GM06990 (cell line): Measurements from ENCODE around the gene FAF2.
A peak's percentile ranks its signal among the peaks of the same experiment; 100 is the strongest.

Source experiments
- DNase-seq: peaks from one replicate; pipeline ENCODE4 v3.0.0-alpha.2; 2011; ENCODE audit not compliant: insufficient read length; ENCODE audit errors: extremely low read depth
- H3K27me3 ChIP-seq: replicated peaks from 2 replicates; pipeline ENCODE4 v1.6.0; 2011; ENCODE audit warnings: low read length; ENCODE audit not compliant: control insufficient read depth, insufficient read depth
- H3K36me3 ChIP-seq: 2 replicates; pipeline ENCODE4 v1.5.1; 2011; ENCODE audit warnings: low read length; ENCODE audit not compliant: control insufficient read depth, insufficient read depth
- H3K4me3 ChIP-seq: replicated peaks from 2 replicates; pipeline ENCODE4 v1.5.1; 2011; ENCODE audit warnings: low read depth, mild to moderate bottlenecking, control low read depth, low read length
- TF ChIP-seq, protein P1 (sequence below): IDR thresholded peaks from 2 replicates; pipeline ENCODE4 v1.5.1; 2011; ENCODE audit warnings: low read length, control low read depth, mild to moderate bottlenecking, inconsistent platforms; ENCODE audit not compliant: insufficient read depth, poor library complexity, severe bottlenecking

The FAF2 gene

DNA sequence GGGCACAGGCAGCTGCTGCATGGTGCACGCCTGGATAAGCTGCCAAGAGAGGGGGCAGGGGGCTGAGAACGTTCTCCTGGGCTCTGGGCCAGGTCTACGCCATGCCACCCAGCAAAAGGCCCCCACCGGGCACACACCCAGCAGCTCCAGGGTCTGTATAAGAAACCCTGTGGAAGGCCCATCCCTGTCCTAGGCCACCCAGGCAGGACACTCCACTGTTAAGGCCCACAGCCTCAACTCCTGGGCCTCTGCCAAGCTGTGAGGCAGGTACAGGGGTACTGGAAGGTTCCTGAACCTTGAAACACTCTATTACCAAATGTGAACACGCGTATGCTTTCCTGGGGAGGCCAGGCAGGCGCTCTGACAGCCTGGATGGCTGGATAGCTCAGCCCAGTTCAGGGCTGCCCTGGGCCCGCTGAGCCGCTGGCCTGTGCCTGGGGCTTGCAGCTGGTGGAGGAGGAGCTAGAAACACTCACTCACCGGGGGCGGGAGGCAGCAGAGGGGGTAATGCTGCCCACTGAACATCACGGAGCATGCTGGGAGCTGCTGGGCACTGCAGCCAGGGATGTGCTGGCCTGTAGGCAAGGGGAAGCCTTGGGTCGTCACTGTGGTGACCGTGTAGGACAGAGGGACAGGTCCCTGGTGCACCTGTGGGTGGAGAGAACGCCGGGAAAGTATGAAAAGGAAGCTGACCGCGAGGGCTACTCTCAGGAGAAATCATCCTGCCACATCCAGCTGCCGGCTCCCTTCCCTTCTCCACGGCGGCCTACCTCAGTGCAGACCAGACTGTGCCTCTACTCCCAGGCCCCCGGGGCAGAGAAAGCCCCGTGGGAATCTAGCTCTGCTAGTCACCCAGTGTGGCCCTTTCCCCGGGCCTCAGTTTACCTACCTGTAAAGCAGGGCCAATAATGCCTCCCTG is 83.1 kb downstream of the FAF2 start:
- TF ChIP-seq, protein P1, sequence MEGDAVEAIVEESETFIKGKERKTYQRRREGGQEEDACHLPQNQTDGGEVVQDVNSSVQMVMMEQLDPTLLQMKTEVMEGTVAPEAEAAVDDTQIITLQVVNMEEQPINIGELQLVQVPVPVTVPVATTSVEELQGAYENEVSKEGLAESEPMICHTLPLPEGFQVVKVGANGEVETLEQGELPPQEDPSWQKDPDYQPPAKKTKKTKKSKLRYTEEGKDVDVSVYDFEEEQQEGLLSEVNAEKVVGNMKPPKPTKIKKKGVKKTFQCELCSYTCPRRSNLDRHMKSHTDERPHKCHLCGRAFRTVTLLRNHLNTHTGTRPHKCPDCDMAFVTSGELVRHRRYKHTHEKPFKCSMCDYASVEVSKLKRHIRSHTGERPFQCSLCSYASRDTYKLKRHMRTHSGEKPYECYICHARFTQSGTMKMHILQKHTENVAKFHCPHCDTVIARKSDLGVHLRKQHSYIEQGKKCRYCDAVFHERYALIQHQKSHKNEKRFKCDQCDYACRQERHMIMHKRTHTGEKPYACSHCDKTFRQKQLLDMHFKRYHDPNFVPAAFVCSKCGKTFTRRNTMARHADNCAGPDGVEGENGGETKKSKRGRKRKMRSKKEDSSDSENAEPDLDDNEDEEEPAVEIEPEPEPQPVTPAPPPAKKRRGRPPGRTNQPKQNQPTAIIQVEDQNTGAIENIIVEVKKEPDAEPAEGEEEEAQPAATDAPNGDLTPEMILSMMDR, result no peak

DNA sequence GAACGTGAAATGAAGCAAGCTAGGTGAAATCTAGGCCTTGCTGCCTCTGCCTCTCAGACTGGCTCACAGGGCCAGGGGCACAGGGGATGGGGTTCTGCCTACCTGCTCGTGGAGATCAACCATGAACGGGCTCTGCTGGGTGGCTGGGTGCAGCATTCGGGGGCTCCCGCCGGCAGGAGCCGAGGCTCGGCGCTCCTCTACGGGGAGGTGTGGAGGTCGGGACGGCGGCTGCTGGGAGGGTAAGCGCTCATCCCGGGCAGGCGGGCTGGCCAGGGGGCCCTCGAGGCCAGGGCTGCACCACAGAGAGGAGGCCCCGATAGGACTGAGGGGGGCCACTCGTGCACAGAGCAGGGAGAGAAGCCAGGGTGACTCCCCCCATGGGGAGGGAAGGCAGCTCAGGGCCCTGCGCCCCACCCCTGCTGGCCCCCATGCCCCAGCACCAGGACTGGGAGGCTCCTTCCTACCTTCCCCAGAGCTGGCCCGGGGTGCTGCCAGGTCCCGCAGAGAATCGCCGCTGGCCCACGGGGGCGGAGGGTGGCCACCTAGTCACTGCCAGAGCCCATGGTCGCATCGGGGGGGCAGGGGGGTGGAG is 83.8 kb downstream of the FAF2 start:
- H3K36me3 ChIP-seq, result peaks cover 41% of the 10 kb centered on the region
- no peaks in the 10 kb centered on the region for H3K27me3 ChIP-seq
- H3K4me3 ChIP-seq, result no peak overlapping the region
- DNase-seq, result no peak
- TF ChIP-seq, protein P1, result no peak

More for the DNA sequence above, 83.1 kb downstream of the FAF2 start:
- Histone ChIP-seq H3K36me3 (peaks cover 41% of the 10 kb centered on the region), H3K27me3 (no peaks in the 10 kb centered on the region), H3K4me3 (no peak overlapping the region)
- no peak for DNase-seq

DNA sequence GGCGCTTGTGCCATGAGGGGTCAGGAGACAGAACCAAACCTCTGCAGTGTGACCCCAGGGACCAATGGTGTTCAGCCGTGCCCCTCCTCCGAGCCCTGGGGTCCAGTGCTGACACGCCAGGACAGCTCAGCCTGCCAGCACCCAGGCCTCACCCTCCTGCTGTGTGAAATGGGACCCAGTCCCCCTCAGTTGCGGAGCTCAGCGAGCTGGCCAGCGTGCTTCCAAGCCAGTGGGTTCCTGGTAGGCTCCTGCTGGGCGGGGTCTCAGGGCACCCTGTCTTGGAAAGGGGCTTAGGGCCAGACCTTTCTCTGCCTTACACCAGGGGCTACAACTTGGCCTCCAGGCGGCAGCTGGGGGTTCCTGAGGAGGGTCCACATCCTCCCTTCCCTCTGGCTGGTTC is 84.6 kb downstream of the FAF2 start:
- no peaks in the 10 kb centered on the region for H3K27me3 ChIP-seq
- no peak overlapping the region for H3K4me3 ChIP-seq
- TF ChIP-seq, protein P1, result no peak
- DNase-seq, result no peak
- H3K36me3 ChIP-seq, result peaks cover 35% of the 10 kb centered on the region

DNA sequence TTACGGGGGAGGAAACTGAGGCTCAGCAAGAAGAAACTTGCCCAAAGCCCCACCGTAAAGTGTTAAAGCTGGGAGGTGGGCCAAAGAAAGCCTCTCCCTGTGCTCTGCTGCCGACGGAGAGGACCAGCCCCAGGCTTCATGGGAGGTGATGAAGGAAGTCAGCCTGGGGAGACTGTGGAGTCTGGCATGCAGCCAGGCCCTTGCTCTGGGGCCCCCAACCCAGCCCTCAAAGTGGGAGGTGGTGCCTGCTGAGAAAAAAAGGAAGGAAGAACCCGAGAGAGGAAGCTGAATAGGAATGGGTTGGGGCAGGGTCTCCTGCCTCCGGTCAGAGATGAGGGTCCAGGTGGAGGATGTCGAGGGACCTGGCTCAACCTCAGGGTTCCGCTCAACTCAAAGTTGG is 85.2 kb downstream of the FAF2 start:
- H3K4me3 ChIP-seq, result peak overlapping the region; percentile 34
- H3K36me3 ChIP-seq, result peaks cover 31% of the 10 kb centered on the region
- H3K27me3 ChIP-seq, result no peaks in the 10 kb centered on the region
- DNase-seq, result no peak
- TF ChIP-seq, protein P1, result no peak

DNA sequence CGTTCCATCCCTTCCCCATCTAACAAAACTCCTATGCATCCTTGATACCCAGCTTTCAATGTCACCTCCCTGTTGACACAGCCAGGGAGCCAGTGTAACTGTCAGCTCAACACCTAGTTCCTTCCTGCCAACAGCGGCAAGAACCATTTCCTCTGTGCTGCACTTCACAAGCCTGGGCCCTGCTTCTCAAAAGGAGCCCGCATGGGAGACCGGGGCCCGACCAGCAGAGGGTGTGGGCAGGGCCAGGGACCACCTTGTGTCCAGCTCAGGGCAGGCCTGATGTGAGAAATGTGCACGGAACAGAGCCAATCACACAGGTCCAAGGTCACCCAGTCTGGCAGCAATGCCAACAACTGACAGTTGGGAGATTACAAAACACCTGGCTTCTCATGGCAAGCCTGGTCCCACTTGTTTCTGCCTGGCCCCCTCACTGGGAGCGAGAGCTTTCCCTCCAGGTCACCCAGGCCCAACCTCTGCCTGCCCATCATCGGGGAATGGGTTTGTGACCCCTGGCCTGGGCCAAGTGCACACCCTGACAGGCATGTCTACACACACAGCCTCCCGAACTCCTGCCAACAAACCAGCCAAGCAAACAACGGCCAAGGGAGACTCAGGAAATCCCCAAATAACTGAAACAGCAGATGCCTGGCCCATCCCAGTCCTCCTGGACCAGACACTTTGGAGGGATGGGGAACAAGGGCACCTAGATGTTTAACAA is 85.9 kb downstream of the FAF2 start:
- TF ChIP-seq, protein P1, result peak; percentile 18
- DNase-seq, result no peak
- Histone ChIP-seq H3K4me3 (peak overlapping the region; percentile 34), H3K27me3 (no peaks in the 10 kb centered on the region), H3K36me3 (peaks cover 26% of the 10 kb centered on the region)
